HG03460 (cell line): ENCODE results near the gene PLA2R1.

Source experiments
- ATAC-seq: cut with Tn5 transposase; IDR thresholded peaks from one replicate; pipeline ENCODE4 v1.9.1; 2021; ENCODE audit not compliant: unreplicated experiment

Gene PLA2R1

GRCh38 chr2:160062292-160063005, at the start of gene PLA2R1:
PLA2R1 (minus strand) TSS chr2:160062615; CDS start chr2:160062403, 212 bp downstream.
- ATAC-seq, result no peak

- ATAC-seq, result no peak
These were observed 48.3 kb upstream of the PLA2R1 start for GRCh38 chr2:160110674-160111239.

GRCh38 chr2:160109939-160110673, 47.7 kb upstream of the PLA2R1 start:
- ATAC-seq, result peak; percentile 71

- no peak for ATAC-seq
These were observed 46.8 kb upstream of the PLA2R1 start for GRCh38 chr2:160109243-160109642.

- ATAC-seq, result no peak
These were observed 46.2 kb upstream of the PLA2R1 start for GRCh38 chr2:160108646-160109045.

- no peak for ATAC-seq
These were observed 43.0 kb upstream of the PLA2R1 start for GRCh38 chr2:160105366-160105765.

- ATAC-seq, result no peak
These were observed 41.7 kb upstream of the PLA2R1 start for GRCh38 chr2:160104115-160104514.

GRCh38 chr2:160097326-160097725, 34.9 kb upstream of the PLA2R1 start:
- ATAC-seq, result no peak

- no peak for ATAC-seq
These were observed 34.0 kb upstream of the PLA2R1 start for GRCh38 chr2:160096409-160096808.

GRCh38 chr2:160092445-160092844, 30.0 kb upstream of the PLA2R1 start:
- no peak for ATAC-seq

- ATAC-seq, result no peak
These were observed 29.0 kb upstream of the PLA2R1 start for GRCh38 chr2:160091381-160091780.

- ATAC-seq, result no peak
These were observed 25.7 kb upstream of the PLA2R1 start for GRCh38 chr2:160087854-160088745.

GRCh38 chr2:160085662-160086061, 23.2 kb upstream of the PLA2R1 start:
- no peak for ATAC-seq

GRCh38 chr2:160077912-160078810, 15.7 kb upstream of the PLA2R1 start:
- no peak for ATAC-seq

GRCh38 chr2:160076914-160077313, 14.5 kb upstream of the PLA2R1 start:
- peak; percentile 61 for ATAC-seq

GRCh38 chr2:160076241-160076640, 13.8 kb upstream of the PLA2R1 start:
- ATAC-seq, result no peak

GRCh38 chr2:160075171-160075570, 12.8 kb upstream of the PLA2R1 start:
- ATAC-seq, result no peak

GRCh38 chr2:160073284-160073888, 11.0 kb upstream of the PLA2R1 start:
- ATAC-seq, result no peak

- no peak for ATAC-seq
These were observed 6.5 kb upstream of the PLA2R1 start for GRCh38 chr2:160068906-160069305.

GRCh38 chr2:160064916-160065315, 2.5 kb upstream of the PLA2R1 start:
- ATAC-seq, result no peak
